Cardiac muscle cell (in vitro differentiated cells and primary cell): ENCODE measurements around the gene DEFB128. TPM values are rescaled to one million over a fixed set of nuclear protein-coding genes. Genes with fewer than 3 reads are reported as not detected.

Experiments used
- DNase-seq, 2 donors: peaks; one replicate each; pipeline versions ENCODE4 v3.0.0 to v3.0.0-alpha.2; 2010 to 2017; ENCODE audit warnings: low read depth in 1 of 2, low spot score in 1 of 2
- H3K27ac ChIP-seq: fragments of 200-600 bp; sonication (generic); 2 replicates; pipeline ENCODE4 v1.5.1; 2016
- H3K27me3 ChIP-seq: fragments of 200-600 bp; sonication (generic); 2 replicates; pipeline ENCODE4 v1.6.0; 2016; ENCODE audit warnings: control low read depth
- H3K36me3 ChIP-seq: fragments of 200-600 bp; sonication (generic); 2 replicates; pipeline ENCODE4 v1.5.1; 2016; ENCODE audit warnings: control low read depth
- H3K4me1 ChIP-seq: fragments of 200-600 bp; sonication (generic); 2 replicates; pipeline ENCODE4 v1.8.1; 2017; ENCODE audit warnings: low read depth, mild to moderate bottlenecking, mixed run types
- H3K4me3 ChIP-seq: fragments of 200-600 bp; sonication (generic); 2 replicates; pipeline ENCODE4 v1.5.1; 2016; ENCODE audit warnings: mild to moderate bottlenecking
- H3K9me3 ChIP-seq: fragments of 200-600 bp; sonication (generic); 2 replicates; pipeline ENCODE4 v1.5.1; 2017; ENCODE audit warnings: low read depth, mild to moderate bottlenecking, control low read depth
- CTCF ChIP-seq: IDR thresholded peaks from 2 replicates; pipeline ENCODE4 v1.5.1; 2012; ENCODE audit warnings: low read depth, mild to moderate bottlenecking, low read length
- polyA plus RNA-seq: library from polyadenylated mRNA; unstranded; fragments of >200 nt; fragmentation: Nextera tagmentation; extraction: Ambion mirVana; gene quantifications from 2 replicates; pipeline ENCODE4 v1.2.1, GENCODE V29; 2016
- total RNA-seq: library from RNA; depleted of rRNA; stranded (reverse); fragments of >200 nt; gene quantifications from 2 replicates; pipeline ENCODE4 v1.2.3, GENCODE V29; 2016

Gene DEFB128
- total and polyA plus RNA-seq, 2 experiments from 2014 or later: not detected

- no peak for DNase-seq
- no peaks in the 10 kb centered on the region for H3K4me1 ChIP-seq
- no peak for TF ChIP-seq CTCF
- no peaks in the 10 kb centered on the region for H3K27me3 ChIP-seq
- no peaks in the 10 kb centered on the region for H3K9me3 ChIP-seq
- H3K4me3 ChIP-seq: no peak overlapping the region
- H3K36me3 ChIP-seq: no peaks in the 10 kb centered on the region
- no peak overlapping the region for H3K27ac ChIP-seq
These were observed 1.8 kb downstream of the DEFB128 start for GRCh38 chr20:187733-188132.

GRCh38 chr20:184288-184687, 5.2 kb downstream of the DEFB128 start:
- H3K27ac ChIP-seq: no peak overlapping the region
- H3K9me3 ChIP-seq: no peaks in the 10 kb centered on the region
- no peak for TF ChIP-seq CTCF
- no peaks in the 10 kb centered on the region for H3K27me3 ChIP-seq
- H3K36me3 ChIP-seq: no peaks in the 10 kb centered on the region
- no peak overlapping the region for H3K4me3 ChIP-seq
- DNase-seq: no peak
- H3K4me1 ChIP-seq: no peaks in the 10 kb centered on the region

GRCh38 chr20:168876-169275, 20.6 kb downstream of the DEFB128 start:
- H3K4me3 ChIP-seq: no peak overlapping the region

GRCh38 chr20:164618-165017, 24.9 kb downstream of the DEFB128 start:
- Histone ChIP-seq H3K27me3 (no peaks in the 10 kb centered on the region), H3K4me3 (no peak overlapping the region), H3K4me1 (no peaks in the 10 kb centered on the region), H3K9me3 (no peaks in the 10 kb centered on the region), H3K36me3 (no peaks in the 10 kb centered on the region), H3K27ac (no peak overlapping the region)
- DNase-seq: no peak
- TF ChIP-seq CTCF: no peak

More at GRCh38 chr20:168876-169275, 20.6 kb downstream of the DEFB128 start:
- no peaks in the 10 kb centered on the region for H3K9me3 ChIP-seq
- H3K27ac ChIP-seq: no peak overlapping the region
- no peak for TF ChIP-seq CTCF
- no peaks in the 10 kb centered on the region for H3K4me1 ChIP-seq
- no peaks in the 10 kb centered on the region for H3K36me3 ChIP-seq
- no peak for DNase-seq
- H3K27me3 ChIP-seq: no peaks in the 10 kb centered on the region

GRCh38 chr20:157154-157553, 32.4 kb downstream of the DEFB128 start, which contains the start of gene DEFB127:
DEFB127 (plus strand) TSS chr20:157454; CDS start chr20:157545, 91 bp downstream.
- H3K27me3 ChIP-seq: no peaks in the 10 kb centered on the region
- no peak for TF ChIP-seq CTCF
- no peak for DNase-seq

GRCh38 chr20:152131-152530, 37.4 kb downstream of the DEFB128 start:
- TF ChIP-seq CTCF: no peak
- Histone ChIP-seq H3K27ac (no peak overlapping the region), H3K27me3 (no peaks in the 10 kb centered on the region), H3K4me1 (no peaks in the 10 kb centered on the region), H3K4me3 (no peak overlapping the region), H3K36me3 (no peaks in the 10 kb centered on the region), H3K9me3 (no peaks in the 10 kb centered on the region)
- no peak for DNase-seq

More at GRCh38 chr20:157154-157553, 32.4 kb downstream of the DEFB128 start, which contains the start of gene DEFB127:
- H3K27ac ChIP-seq: no peak within 1 kb of the TSS
- no peaks in the 10 kb centered on the region for H3K36me3 ChIP-seq
- no peaks in the 10 kb centered on the region for H3K9me3 ChIP-seq
- H3K4me3 ChIP-seq: no peak within 1 kb of the TSS
- H3K4me1 ChIP-seq: no peaks in the 10 kb centered on the region
